IPS-18a (cell line): Measurements from ENCODE around the gene NAV3.

Experiments used
- H3K27ac ChIP-seq: one replicate; pipeline ENCODE4 v1.5.1; 2013; ENCODE audit warnings: low read length
- H3K27me3 ChIP-seq: one replicate; pipeline ENCODE4 v1.6.1; 2013; ENCODE audit warnings: mild to moderate bottlenecking, low read length; ENCODE audit not compliant: control insufficient read depth, insufficient read depth
- H3K36me3 ChIP-seq: one replicate; pipeline ENCODE4 v1.6.1; 2013; ENCODE audit warnings: low read depth, low read length; ENCODE audit not compliant: control insufficient read depth
- H3K4me1 ChIP-seq: one replicate; pipeline ENCODE4 v1.6.1; 2013; ENCODE audit warnings: low read depth, low read length; ENCODE audit not compliant: control insufficient read depth
- H3K4me3 ChIP-seq: one replicate; pipeline ENCODE4 v1.5.1; 2013; ENCODE audit warnings: low read length
- H3K9ac ChIP-seq: one replicate; pipeline ENCODE4 v1.6.1; 2013; ENCODE audit warnings: mild to moderate bottlenecking, low read length, moderate library complexity
- H3K9me3 ChIP-seq: one replicate; pipeline ENCODE4 v1.6.1; 2013; ENCODE audit warnings: low read depth, low read length; ENCODE audit not compliant: control insufficient read depth

NAV3 gene, protein sequence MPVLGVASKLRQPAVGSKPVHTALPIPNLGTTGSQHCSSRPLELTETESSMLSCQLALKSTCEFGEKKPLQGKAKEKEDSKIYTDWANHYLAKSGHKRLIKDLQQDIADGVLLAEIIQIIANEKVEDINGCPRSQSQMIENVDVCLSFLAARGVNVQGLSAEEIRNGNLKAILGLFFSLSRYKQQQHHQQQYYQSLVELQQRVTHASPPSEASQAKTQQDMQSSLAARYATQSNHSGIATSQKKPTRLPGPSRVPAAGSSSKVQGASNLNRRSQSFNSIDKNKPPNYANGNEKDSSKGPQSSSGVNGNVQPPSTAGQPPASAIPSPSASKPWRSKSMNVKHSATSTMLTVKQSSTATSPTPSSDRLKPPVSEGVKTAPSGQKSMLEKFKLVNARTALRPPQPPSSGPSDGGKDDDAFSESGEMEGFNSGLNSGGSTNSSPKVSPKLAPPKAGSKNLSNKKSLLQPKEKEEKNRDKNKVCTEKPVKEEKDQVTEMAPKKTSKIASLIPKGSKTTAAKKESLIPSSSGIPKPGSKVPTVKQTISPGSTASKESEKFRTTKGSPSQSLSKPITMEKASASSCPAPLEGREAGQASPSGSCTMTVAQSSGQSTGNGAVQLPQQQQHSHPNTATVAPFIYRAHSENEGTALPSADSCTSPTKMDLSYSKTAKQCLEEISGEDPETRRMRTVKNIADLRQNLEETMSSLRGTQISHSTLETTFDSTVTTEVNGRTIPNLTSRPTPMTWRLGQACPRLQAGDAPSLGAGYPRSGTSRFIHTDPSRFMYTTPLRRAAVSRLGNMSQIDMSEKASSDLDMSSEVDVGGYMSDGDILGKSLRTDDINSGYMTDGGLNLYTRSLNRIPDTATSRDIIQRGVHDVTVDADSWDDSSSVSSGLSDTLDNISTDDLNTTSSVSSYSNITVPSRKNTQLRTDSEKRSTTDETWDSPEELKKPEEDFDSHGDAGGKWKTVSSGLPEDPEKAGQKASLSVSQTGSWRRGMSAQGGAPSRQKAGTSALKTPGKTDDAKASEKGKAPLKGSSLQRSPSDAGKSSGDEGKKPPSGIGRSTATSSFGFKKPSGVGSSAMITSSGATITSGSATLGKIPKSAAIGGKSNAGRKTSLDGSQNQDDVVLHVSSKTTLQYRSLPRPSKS (N-terminal part only)

DNA sequence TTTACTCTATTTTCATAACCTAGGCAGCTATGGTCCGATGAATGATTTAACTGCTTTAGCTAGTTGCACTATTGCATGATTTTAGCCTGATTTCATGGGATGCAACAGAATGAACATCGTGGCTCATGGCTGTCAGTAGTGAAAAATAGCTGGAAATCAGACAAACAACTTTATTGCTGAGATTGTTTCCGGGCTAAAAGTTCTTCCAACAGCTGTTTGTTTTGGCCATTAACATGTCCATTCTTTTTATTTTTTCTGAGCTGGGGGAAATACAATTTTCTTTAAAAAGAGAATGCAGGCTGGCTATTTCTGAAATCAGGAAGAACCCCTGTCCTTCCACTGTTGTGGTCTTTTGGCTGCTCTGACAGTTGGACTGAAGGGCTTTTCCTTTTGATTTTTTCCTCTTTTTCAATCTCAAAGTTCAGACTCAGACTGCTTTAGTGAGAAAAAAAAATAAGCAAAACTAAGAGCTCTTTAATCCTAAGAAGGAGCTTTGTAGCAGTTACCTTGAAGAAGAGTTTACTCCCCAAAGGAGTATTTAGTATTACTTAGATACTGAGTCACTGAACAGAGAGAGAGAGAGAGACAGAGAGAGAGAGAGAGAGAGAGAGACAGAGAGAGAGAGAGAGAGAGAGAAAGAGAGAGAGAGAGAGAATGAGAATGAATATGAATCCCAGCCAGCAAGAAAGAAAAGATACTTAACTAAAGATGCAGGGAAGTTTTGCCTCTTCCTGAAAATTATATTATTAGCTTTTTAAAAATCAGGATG lies at the start of gene NAV3:
Gene NAV3 (plus strand): TSS at position 312 of the 769 bp plus-strand sequence. CDS start 568 bp downstream, outside the sequence.
- no peaks in the 10 kb centered on the region for H3K4me1 ChIP-seq
- no peak within 1 kb of the TSS for H3K27ac ChIP-seq
- H3K9me3 ChIP-seq: no peaks in the 10 kb centered on the region
- H3K36me3 ChIP-seq: no peaks in the 10 kb centered on the region
- no peaks in the 10 kb centered on the region for H3K27me3 ChIP-seq
- no peak within 1 kb of the TSS for H3K4me3 ChIP-seq
- no peak within 1 kb of the TSS for H3K9ac ChIP-seq

GRCh38 chr12:77782034-77782433 lies 48.7 kb upstream of the NAV3 start:
- no peaks in the 10 kb centered on the region for H3K4me1 ChIP-seq
- H3K27me3 ChIP-seq: no peaks in the 10 kb centered on the region
- H3K9me3 ChIP-seq: no peaks in the 10 kb centered on the region
- H3K4me3 ChIP-seq: no peak overlapping the region
- no peak overlapping the region for H3K27ac ChIP-seq
- H3K36me3 ChIP-seq: no peaks in the 10 kb centered on the region
- no peak overlapping the region for H3K9ac ChIP-seq

DNA sequence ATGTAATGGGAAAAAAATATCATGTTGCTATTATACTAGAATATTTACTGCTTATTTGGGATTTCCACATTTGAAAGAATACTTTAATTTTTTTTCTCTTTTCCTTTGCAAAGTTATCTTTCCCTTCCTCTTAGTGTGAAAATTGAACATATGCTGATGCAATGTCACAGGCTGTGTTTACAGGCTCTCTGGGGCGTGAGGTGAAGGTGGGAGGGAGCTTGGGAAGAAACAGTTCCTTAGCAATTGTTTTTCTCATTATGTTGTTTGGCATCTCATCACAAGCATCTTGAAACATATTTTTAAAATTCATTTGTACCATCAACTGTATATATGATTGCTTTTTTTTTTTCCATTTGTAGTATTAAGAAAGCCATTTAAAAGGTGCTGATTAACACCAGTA lies 47.9 kb upstream of the NAV3 start:
- Histone ChIP-seq H3K9me3 (no peaks in the 10 kb centered on the region), H3K36me3 (no peaks in the 10 kb centered on the region), H3K4me1 (no peaks in the 10 kb centered on the region), H3K27me3 (no peaks in the 10 kb centered on the region), H3K27ac (no peak overlapping the region), H3K4me3 (no peak overlapping the region), H3K9ac (no peak overlapping the region)

DNA sequence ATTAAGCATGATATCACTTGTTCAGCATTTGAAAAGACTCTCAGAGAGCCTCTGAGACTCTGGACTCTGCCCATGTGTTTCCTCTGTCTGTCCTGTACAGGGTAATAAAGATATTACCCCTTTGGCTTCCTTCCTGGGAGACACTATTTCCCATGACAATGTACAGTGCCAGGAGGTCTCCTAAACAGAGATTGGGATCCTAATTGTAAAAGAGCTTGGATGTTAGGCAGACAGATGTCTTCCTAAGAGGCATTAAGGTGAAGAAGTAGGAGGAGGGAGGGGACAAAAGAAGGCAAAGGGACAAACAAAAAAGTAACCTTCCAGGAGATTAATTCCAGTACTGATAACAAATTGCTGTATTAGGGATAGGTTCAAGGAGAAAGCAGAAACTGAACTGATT lies 45.5 kb upstream of the NAV3 start:
- Histone ChIP-seq H3K9me3 (no peaks in the 10 kb centered on the region), H3K27me3 (no peaks in the 10 kb centered on the region)

GRCh38 chr12:77786675-77787074 lies 44.0 kb upstream of the NAV3 start:
- no peaks in the 10 kb centered on the region for H3K36me3 ChIP-seq
- no peaks in the 10 kb centered on the region for H3K9me3 ChIP-seq
- no peak overlapping the region for H3K4me3 ChIP-seq
- peaks cover 10% of the 10 kb centered on the region for H3K4me1 ChIP-seq
- no peak overlapping the region for H3K9ac ChIP-seq
- H3K27me3 ChIP-seq: no peaks in the 10 kb centered on the region
- no peak overlapping the region for H3K27ac ChIP-seq

More for the DNA sequence above, 45.5 kb upstream of the NAV3 start:
- Histone ChIP-seq H3K27ac (no peak overlapping the region), H3K9ac (no peak overlapping the region), H3K36me3 (no peaks in the 10 kb centered on the region), H3K4me1 (peaks cover 10% of the 10 kb centered on the region), H3K4me3 (no peak overlapping the region)

- Histone ChIP-seq H3K4me3 (no peak overlapping the region), H3K9me3 (no peaks in the 10 kb centered on the region), H3K36me3 (no peaks in the 10 kb centered on the region), H3K4me1 (peaks cover 10% of the 10 kb centered on the region), H3K27ac (no peak overlapping the region), H3K9ac (no peak overlapping the region), H3K27me3 (no peaks in the 10 kb centered on the region)
These were observed 42.2 kb upstream of the NAV3 start for GRCh38 chr12:77788231-77789168.

- Histone ChIP-seq H3K4me1 (no peaks in the 10 kb centered on the region), H3K27me3 (no peaks in the 10 kb centered on the region), H3K4me3 (no peak overlapping the region)
These were observed 35.0 kb upstream of the NAV3 start for GRCh38 chr12:77795699-77796098.

DNA sequence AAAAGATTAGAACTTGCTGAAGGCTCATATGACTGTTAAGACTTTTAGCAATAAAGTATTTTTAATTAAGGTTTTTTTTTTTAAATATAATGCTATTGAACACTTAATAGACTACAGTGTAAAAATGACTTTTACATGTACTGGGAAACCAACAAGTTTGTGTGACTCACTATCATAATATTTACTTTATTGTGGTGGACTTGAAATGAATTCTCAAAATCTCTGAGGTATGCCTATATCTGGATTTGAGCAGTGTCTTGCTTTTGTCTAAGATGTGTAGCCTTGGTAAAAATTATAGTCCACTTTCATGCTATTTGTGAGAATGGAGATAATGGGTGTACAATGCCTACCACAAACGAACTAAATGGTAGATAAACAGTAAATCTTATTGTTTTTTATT lies 33.9 kb upstream of the NAV3 start:
- H3K4me1 ChIP-seq: no peaks in the 10 kb centered on the region
- H3K36me3 ChIP-seq: no peaks in the 10 kb centered on the region
- no peak overlapping the region for H3K9ac ChIP-seq
- H3K27ac ChIP-seq: no peak overlapping the region
- no peaks in the 10 kb centered on the region for H3K9me3 ChIP-seq
- H3K27me3 ChIP-seq: no peaks in the 10 kb centered on the region
- no peak overlapping the region for H3K4me3 ChIP-seq

More at GRCh38 chr12:77795699-77796098, 35.0 kb upstream of the NAV3 start:
- Histone ChIP-seq H3K9ac (no peak overlapping the region), H3K9me3 (no peaks in the 10 kb centered on the region), H3K27ac (no peak overlapping the region), H3K36me3 (no peaks in the 10 kb centered on the region)

DNA sequence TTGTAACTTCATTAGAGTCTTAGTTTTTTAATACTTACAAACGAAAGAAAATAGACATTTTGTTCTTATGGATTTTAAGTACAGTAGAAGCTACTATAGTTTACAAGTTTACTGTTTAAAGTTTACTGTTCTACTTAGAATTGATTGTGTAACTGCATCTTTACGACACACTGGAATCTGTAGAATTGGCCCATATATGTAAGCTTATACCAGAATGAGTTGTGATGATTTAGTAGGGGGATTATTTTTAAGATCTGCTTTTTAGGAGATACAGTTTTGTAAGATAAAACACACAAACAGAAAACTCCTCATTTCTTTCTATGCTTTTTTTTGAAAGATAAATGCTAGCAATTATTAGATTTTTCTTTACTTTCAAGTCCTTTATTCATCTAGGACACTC lies 30.2 kb upstream of the NAV3 start:
- Histone ChIP-seq H3K9ac (no peak overlapping the region), H3K4me3 (no peak overlapping the region), H3K27ac (no peak overlapping the region), H3K36me3 (no peaks in the 10 kb centered on the region), H3K4me1 (no peaks in the 10 kb centered on the region), H3K9me3 (no peaks in the 10 kb centered on the region), H3K27me3 (no peaks in the 10 kb centered on the region)

GRCh38 chr12:77808534-77808933 lies 22.2 kb upstream of the NAV3 start:
- Histone ChIP-seq H3K36me3 (no peaks in the 10 kb centered on the region), H3K27ac (no peak overlapping the region), H3K9ac (no peak overlapping the region), H3K27me3 (no peaks in the 10 kb centered on the region), H3K4me1 (no peaks in the 10 kb centered on the region), H3K4me3 (no peak overlapping the region), H3K9me3 (no peaks in the 10 kb centered on the region)
